SK-N-SH (cell line): Measurements from ENCODE around the gene FAT1. TPM values are rescaled to one million over a fixed set of nuclear protein-coding genes. Genes with fewer than 3 reads are reported as not detected.

ENCODE experiments used
- CTCF ChIA-PET: fragments of 300-600, 350-600 bp; formaldehyde crosslinking; extraction: SDS; loops from one replicate; lab custom pipeline; 2021; lab: Yijun Ruan, JAX
- POLR2A ChIA-PET: fragments of 350-600 bp; sonication (Branson Sonifier 250); formaldehyde crosslinking; extraction: SDS; loops from one replicate; lab custom pipeline; 2020; ENCODE audit warnings: antibody characterized with exemption, inconsistent platforms; lab: Yijun Ruan, JAX
- DNase-seq: peaks from one replicate; pipeline ENCODE4 v3.0.0; 2012
- H2AFZ ChIP-seq: fragments of 200-600 bp; sonication (generic); 2 replicates; pipeline ENCODE4 v1.8.1; 2016; ENCODE audit warnings: antibody characterized with exemption, mild to moderate bottlenecking, low read depth
- H3F3A ChIP-seq: fragments of 200-600 bp; sonication (generic); replicated peaks from 2 replicates; pipeline ENCODE3; 2016; ENCODE audit warnings: antibody characterized with exemption, mild to moderate bottlenecking; ENCODE audit not compliant: insufficient read depth
- H3K27ac ChIP-seq, 2 experiments: fragments of 200-500 bp in 1 of 2; fragments of 200-600 bp in 1 of 2; sonication (Bioruptor generic) in 1 of 2; sonication (generic), shearing (Covaris generic) in 1 of 2; 2 replicates each; pipeline versions ENCODE4 v1.5.1 to v1.6.1; 2014 to 2016; ENCODE audit warnings: low read depth in 2 of 2, inconsistent platforms in 1 of 2, low read length in 1 of 2, mild to moderate bottlenecking in 1 of 2, mixed read lengths in 1 of 2
- H3K27me3 ChIP-seq: fragments of 200-600 bp; sonication (generic), shearing (Covaris generic); 2 replicates; pipeline ENCODE4 v1.6.1; 2016; ENCODE audit warnings: mixed run types; ENCODE audit not compliant: insufficient read depth
- H3K36me3 ChIP-seq, 2 experiments: fragments of 200-500 bp in 1 of 2; fragments of 200-600 bp in 1 of 2; sonication (Bioruptor generic) in 1 of 2; sonication (generic) in 1 of 2; replicated peaks in 1 of 2; 2 replicates each; pipeline versions ENCODE3 to v1.5.1; 2014 to 2016; ENCODE audit warnings: low read length in 1 of 2, mild to moderate bottlenecking in 1 of 2; ENCODE audit not compliant: insufficient read depth in 2 of 2, control insufficient read depth in 1 of 2
- H3K4me1 ChIP-seq, 2 experiments: fragments of 200-500 bp in 1 of 2; fragments of 200-600 bp in 1 of 2; sonication (Bioruptor generic) in 1 of 2; sonication (generic), shearing (Covaris generic) in 1 of 2; 2 replicates each; pipeline versions ENCODE4 v1.5.1 to v1.6.1; 2014 to 2016; ENCODE audit warnings: low read depth in 1 of 2, low read length in 1 of 2, mixed run types in 1 of 2; ENCODE audit not compliant: insufficient read depth in 2 of 2, control insufficient read depth in 1 of 2
- H3K4me2 ChIP-seq: fragments of 200-600 bp; sonication (generic), shearing (Covaris generic); 2 replicates; pipeline ENCODE4 v1.6.1; 2017; ENCODE audit warnings: mixed run types
- H3K4me3 ChIP-seq, 2 experiments: fragments of 200-500 bp in 1 of 2; fragments of 200-600 bp in 1 of 2; sonication (Bioruptor generic) in 1 of 2; sonication (generic), shearing (Covaris generic) in 1 of 2; 2 replicates each; pipeline versions ENCODE4 v1.5.1 to v1.8.1; 2014 to 2016; ENCODE audit warnings: low read depth in 2 of 2, inconsistent platforms in 1 of 2, low read length in 1 of 2, mild to moderate bottlenecking in 1 of 2, mixed read lengths in 1 of 2, moderate library complexity in 1 of 2
- H3K79me2 ChIP-seq: fragments of 200-600 bp; sonication (generic); 2 replicates; pipeline ENCODE4 v1.8.1; 2017; ENCODE audit warnings: mild to moderate bottlenecking; ENCODE audit not compliant: insufficient read depth
- H3K9ac ChIP-seq: fragments of 200-600 bp; sonication (generic); 2 replicates; pipeline ENCODE4 v1.6.1; 2017; ENCODE audit warnings: mixed run types
- H3K9me2 ChIP-seq: fragments of 200-600 bp; sonication (generic); 2 replicates; pipeline ENCODE4 v1.6.1; 2017; ENCODE audit warnings: mixed run types
- H3K9me3 ChIP-seq: fragments of 200-600 bp; sonication (generic); 2 replicates; pipeline ENCODE4 v1.6.1; 2017; ENCODE audit warnings: mixed run types, mild to moderate bottlenecking, moderate library complexity
- H4K20me1 ChIP-seq: fragments of 200-600 bp; sonication (generic); 2 replicates; pipeline ENCODE4 v1.6.1; 2017; ENCODE audit warnings: mild to moderate bottlenecking, mixed run types; ENCODE audit not compliant: insufficient read depth
- CHD2 ChIP-seq: fragments of 150-350 bp; IDR thresholded peaks from 2 replicates; pipeline ENCODE4 v1.6.1; 2018; ENCODE audit warnings: low read length; ENCODE audit not compliant: partially characterized antibody
- ELF1 ChIP-seq: IDR thresholded peaks from 2 replicates; pipeline ENCODE4 v1.4.0; 2012
- EZH2phosphoT487 ChIP-seq: fragments of 200-600 bp; sonication (generic); IDR thresholded peaks from 2 replicates; pipeline ENCODE4 v1.6.1; 2017; ENCODE audit warnings: low read depth, mixed run types, mild to moderate bottlenecking, antibody characterized with exemption, moderate library complexity, borderline replicate concordance
- FOSL2 ChIP-seq: IDR thresholded peaks from 2 replicates; pipeline ENCODE4 v1.4.0; 2012; ENCODE audit warnings: low read depth, mild to moderate bottlenecking, moderate library complexity, borderline replicate concordance
- GABPA ChIP-seq: IDR thresholded peaks from 2 replicates; pipeline ENCODE4 v1.4.0; 2012; ENCODE audit warnings: low read depth, mild to moderate bottlenecking
- JUND ChIP-seq: IDR thresholded peaks from 2 replicates; pipeline ENCODE4 v1.4.0; 2012
- MEF2A ChIP-seq: IDR thresholded peaks from 2 replicates; pipeline ENCODE4 v1.4.0; 2012; ENCODE audit warnings: low read depth, borderline replicate concordance
- MXI1 ChIP-seq: IDR thresholded peaks from 2 replicates; pipeline ENCODE4 v1.6.1; 2012; ENCODE audit warnings: mild to moderate bottlenecking, low read depth, low read length, improper control_type of control experiment
- POLR2AphosphoS5 ChIP-seq: IDR thresholded peaks from 2 replicates; pipeline ENCODE4 v1.6.1; 2012; ENCODE audit warnings: low read depth, low read length
- RAD21 ChIP-seq: IDR thresholded peaks from 2 replicates; pipeline ENCODE4 v1.6.1; 2012; ENCODE audit warnings: mild to moderate bottlenecking, low read length
- TAF1 ChIP-seq: IDR thresholded peaks from 2 replicates; pipeline ENCODE4 v1.6.1; 2012; ENCODE audit warnings: low read depth, mild to moderate bottlenecking, low read length, moderate library complexity, borderline replicate concordance
- TEAD4 ChIP-seq: IDR thresholded peaks from 2 replicates; pipeline ENCODE4 v1.4.0; 2012; ENCODE audit warnings: mild to moderate bottlenecking, borderline replicate concordance; ENCODE audit not compliant: insufficient read depth
- WGBS: methylation state at CpG from one replicate; pipeline ENCODE4 v1.1.6; 2017; ENCODE audit warnings: low lambda C conversion rate; 5-methylcytosine and 5-hydroxymethylcytosine counted together
- polyA plus RNA-seq, 3 experiments: library from polyadenylated mRNA; depleted of rRNA; stranded (reverse); fragments of >200 nt; gene quantifications; 2 replicates each; pipeline ENCODE4 v1.2.3, GENCODE V29; 2012
- TF ChIP-seq, protein P1 (sequence below): IDR thresholded peaks from 2 replicates; pipeline ENCODE4 v1.6.1; 2012; ENCODE audit warnings: mild to moderate bottlenecking, low read depth, low read length, moderate library complexity
- TF ChIP-seq, protein P2 (sequence below): IDR thresholded peaks from 2 replicates; pipeline ENCODE4; 2012

FAT1 gene
- polyA plus RNA-seq, 1 of the 3 experiments (the other 2 are of a cell fraction): 41.3 TPM

DNA sequence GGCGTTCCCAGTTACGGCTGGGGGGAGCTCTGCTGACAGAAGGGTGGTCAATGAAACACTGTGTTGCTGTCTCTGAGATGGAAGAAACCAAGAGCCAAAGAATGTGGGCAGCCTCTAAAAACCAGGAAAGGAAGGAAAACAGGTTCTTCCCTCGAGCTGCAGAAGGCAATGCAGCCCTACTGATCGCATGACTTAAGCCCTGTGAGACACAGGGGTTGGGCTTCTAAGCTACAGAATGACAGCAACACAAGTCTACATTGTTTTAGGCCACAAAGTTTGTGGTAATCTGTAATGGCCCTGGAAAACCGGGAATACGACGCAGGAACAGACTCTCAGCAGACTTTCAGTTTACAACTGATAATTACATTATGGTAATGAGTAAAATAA, 130.1 kb downstream of the FAT1 start:
- no peaks in the 10 kb centered on the region for H3K9me3 ChIP-seq
- H4K20me1 ChIP-seq: no peaks in the 10 kb centered on the region
- 46% methylated on average over 6 of the region's 7 CpGs for WGBS
- H3K27me3 ChIP-seq: peaks cover 6% of the 10 kb centered on the region
- H3K9ac ChIP-seq: no peak overlapping the region
- peaks cover 12 to 20% of the 10 kb centered on the region in 2 experiments for H3K36me3 ChIP-seq
- CTCF ChIA-PET: interaction anchor here (1.3 to 2.0 kb wide), 2 partner anchors 12 to 297 kb away, joined by 3 to 7 read pairs; no protein-coding TSS in a partner anchor
- no peaks in the 10 kb centered on the region for H3F3A ChIP-seq
- no peak overlapping the region for H2AFZ ChIP-seq
- no peak for DNase-seq
- no peak overlapping the region for H3K4me3 ChIP-seq
- H3K27ac ChIP-seq: no peak overlapping the region
- TF ChIP-seq JUND: no peak
- no peak for TF ChIP-seq TEAD4
- TF ChIP-seq, protein P1, sequence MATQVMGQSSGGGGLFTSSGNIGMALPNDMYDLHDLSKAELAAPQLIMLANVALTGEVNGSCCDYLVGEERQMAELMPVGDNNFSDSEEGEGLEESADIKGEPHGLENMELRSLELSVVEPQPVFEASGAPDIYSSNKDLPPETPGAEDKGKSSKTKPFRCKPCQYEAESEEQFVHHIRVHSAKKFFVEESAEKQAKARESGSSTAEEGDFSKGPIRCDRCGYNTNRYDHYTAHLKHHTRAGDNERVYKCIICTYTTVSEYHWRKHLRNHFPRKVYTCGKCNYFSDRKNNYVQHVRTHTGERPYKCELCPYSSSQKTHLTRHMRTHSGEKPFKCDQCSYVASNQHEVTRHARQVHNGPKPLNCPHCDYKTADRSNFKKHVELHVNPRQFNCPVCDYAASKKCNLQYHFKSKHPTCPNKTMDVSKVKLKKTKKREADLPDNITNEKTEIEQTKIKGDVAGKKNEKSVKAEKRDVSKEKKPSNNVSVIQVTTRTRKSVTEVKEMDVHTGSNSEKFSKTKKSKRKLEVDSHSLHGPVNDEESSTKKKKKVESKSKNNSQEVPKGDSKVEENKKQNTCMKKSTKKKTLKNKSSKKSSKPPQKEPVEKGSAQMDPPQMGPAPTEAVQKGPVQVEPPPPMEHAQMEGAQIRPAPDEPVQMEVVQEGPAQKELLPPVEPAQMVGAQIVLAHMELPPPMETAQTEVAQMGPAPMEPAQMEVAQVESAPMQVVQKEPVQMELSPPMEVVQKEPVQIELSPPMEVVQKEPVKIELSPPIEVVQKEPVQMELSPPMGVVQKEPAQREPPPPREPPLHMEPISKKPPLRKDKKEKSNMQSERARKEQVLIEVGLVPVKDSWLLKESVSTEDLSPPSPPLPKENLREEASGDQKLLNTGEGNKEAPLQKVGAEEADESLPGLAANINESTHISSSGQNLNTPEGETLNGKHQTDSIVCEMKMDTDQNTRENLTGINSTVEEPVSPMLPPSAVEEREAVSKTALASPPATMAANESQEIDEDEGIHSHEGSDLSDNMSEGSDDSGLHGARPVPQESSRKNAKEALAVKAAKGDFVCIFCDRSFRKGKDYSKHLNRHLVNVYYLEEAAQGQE: no peak
- TF ChIP-seq MEF2A: no peak
- no peak for TF ChIP-seq CHD2
- TF ChIP-seq TAF1: no peak
- TF ChIP-seq, protein P2, sequence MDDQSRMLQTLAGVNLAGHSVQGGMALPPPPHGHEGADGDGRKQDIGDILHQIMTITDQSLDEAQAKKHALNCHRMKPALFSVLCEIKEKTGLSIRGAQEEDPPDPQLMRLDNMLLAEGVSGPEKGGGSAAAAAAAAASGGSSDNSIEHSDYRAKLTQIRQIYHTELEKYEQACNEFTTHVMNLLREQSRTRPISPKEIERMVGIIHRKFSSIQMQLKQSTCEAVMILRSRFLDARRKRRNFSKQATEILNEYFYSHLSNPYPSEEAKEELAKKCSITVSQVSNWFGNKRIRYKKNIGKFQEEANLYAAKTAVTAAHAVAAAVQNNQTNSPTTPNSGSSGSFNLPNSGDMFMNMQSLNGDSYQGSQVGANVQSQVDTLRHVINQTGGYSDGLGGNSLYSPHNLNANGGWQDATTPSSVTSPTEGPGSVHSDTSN: no peak
- no peak for TF ChIP-seq FOSL2
- TF ChIP-seq ELF1: no peak
- TF ChIP-seq GABPA: no peak
- no peak for TF ChIP-seq MXI1
- TF ChIP-seq POLR2AphosphoS5: no peak
- TF ChIP-seq EZH2phosphoT487: no peak
- TF ChIP-seq RAD21: no peak
- TF ChIP-seq, all 33 proteins: peak for 0
- Histone ChIP-seq H3K4me2 (no peak overlapping the region), H3K9me2 (no peaks in the 10 kb centered on the region), H3K79me2 (no peaks in the 10 kb centered on the region), H3K4me1 (no peaks in the 10 kb centered on the region)
- POLR2A ChIA-PET: no interaction called here
